Kidney (tissue), 14 donors: Measurements from ENCODE around the gene KRTAP13-1. TPM values are rescaled to one million over a fixed set of nuclear protein-coding genes. Genes with fewer than 3 reads are reported as not detected.

Experiments used
- DNase-seq, 5 donors: peaks; one replicate each; pipeline ENCODE4 v3.0.0-alpha.2; 2013 to 2020
- FAIRE-seq: peaks from 2 replicates; lab custom pipeline; 2012; peaks lifted over from hg19 to GRCh38; lab: Jason Lieb, UNC
- H3K27ac ChIP-seq, 2 donors: one replicate each; pipeline ENCODE4 v1.7.0; 2013; ENCODE audit warnings: low read depth in 2 of 2, low read length in 2 of 2, inconsistent platforms in 1 of 2
- H3K27me3 ChIP-seq: one replicate; pipeline ENCODE4 v1.7.1; 2013; ENCODE audit warnings: low read length, inconsistent platforms; ENCODE audit not compliant: control insufficient read depth, insufficient read depth
- H3K36me3 ChIP-seq, 3 donors: one replicate each; pipeline versions ENCODE4 v1.7.0 to v1.7.1; 2013; ENCODE audit warnings: low read length in 3 of 3, control low read depth in 1 of 3, inconsistent platforms in 1 of 3; ENCODE audit not compliant: insufficient read depth in 3 of 3, control insufficient read depth in 2 of 3
- H3K4me1 ChIP-seq, 3 donors: one replicate each; pipeline versions ENCODE4 v1.7.0 to v1.7.1; 2013; ENCODE audit warnings: low read length in 3 of 3, inconsistent platforms in 1 of 3, low read depth in 1 of 3; ENCODE audit not compliant: control insufficient read depth in 2 of 3, insufficient read depth in 2 of 3
- H3K4me3 ChIP-seq, 3 donors: one replicate each; pipeline versions ENCODE4 v1.7.0 to v1.8.1; 2013; ENCODE audit warnings: low read length in 3 of 3, control low read depth in 1 of 3, inconsistent platforms in 1 of 3
- H3K9ac ChIP-seq, 3 donors: one replicate each; pipeline versions ENCODE4 v1.7.0 to v1.7.1; 2013; ENCODE audit warnings: low read length in 3 of 3, control low read depth in 1 of 3, inconsistent platforms in 1 of 3
- H3K9me3 ChIP-seq, 3 donors: one replicate each; pipeline versions ENCODE4 v1.7.0 to v1.7.1; 2013; ENCODE audit warnings: low read length in 3 of 3, control low read depth in 1 of 3, inconsistent platforms in 1 of 3; ENCODE audit not compliant: control insufficient read depth in 2 of 3, insufficient read depth in 1 of 3
- intact Hi-C: fragments of 100-400 bp; cut with DNase I; formaldehyde crosslinking; loops from one replicate; pipeline ENCODE4 v1.11.1; 2022
- polyA plus RNA-seq: library from polyadenylated mRNA; stranded (reverse); fragments of 350-450 nt; fragmentation: Illumina TruSeq; extraction: RNeasy Lipid Tissue Mini Kit (QIAGEN cat#74804); gene quantifications from one replicate; pipeline ENCODE4 v1.2.3, GENCODE V29; 2014; ENCODE audit warnings: low read depth, low replicate concordance; ENCODE audit not compliant: insufficient read depth
- total RNA-seq: library from RNA; stranded (reverse); fragmentation: NEBNext Ultra II Directional; extraction: Animal tissue kit (Norgen Biotek cat#: 25700); gene quantifications from one replicate; pipeline ENCODE4 v1.2.1, GENCODE V29; 2021
- TF ChIP-seq, protein P1 (sequence below): IDR thresholded peaks from 3 replicates; pipeline ENCODE4 v1.5.1; 2012; ENCODE audit warnings: mild to moderate bottlenecking, moderate library complexity, borderline replicate concordance; ENCODE audit not compliant: insufficient read depth; ENCODE audit errors: extremely low read depth
- donor health status: control.
- donor health status: control.
- donor health status: control.
- donor health status: control.
- donor health status: control.
- donor health status: DM: yes; HTN: yes; CAD: no.
- donor health status: Normal renal cell carcinoma (clear cell type).

Gene KRTAP13-1
- total and polyA plus RNA-seq, 2 donors from 2014 or later: not detected

DNA sequence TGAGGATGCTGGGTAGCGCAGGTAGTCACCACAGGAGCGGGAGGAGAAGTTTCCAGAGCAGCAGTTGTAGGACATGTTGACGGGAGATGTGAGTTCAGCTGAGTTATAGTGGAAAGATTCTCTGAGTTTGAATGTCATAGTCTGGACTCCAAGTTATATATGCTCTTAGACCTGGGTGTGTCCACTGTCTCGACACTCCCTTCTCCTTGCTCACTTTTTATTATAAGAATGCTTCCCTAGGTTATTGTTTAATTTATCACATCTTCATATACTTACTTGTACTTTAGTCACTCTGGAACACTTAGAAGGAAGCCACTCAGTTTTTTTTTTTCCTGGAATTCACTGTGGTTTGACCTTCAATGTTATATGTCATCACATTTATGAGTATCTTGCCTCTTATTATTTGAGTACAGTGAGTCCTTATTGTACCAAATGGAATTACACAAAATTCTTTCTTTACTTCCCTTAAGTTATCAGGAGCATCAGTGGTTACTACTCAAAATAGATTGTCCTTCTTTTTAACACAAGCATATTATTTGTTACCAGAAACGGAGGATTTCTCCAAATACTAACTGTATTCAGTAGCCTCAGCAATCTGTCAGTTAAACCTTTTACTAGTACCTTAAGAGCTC lies 23.6 kb upstream of the KRTAP13-1 start, which contains the start of gene KRTAP13-2:
Gene KRTAP13-2, minus strand, starts transcription at position 133 of the 632 bp plus-strand sequence. Its CDS starts 58 bp downstream, at position 75.
- no peak for DNase-seq
- Histone ChIP-seq H3K36me3 (no peaks in the 10 kb centered on the region), H3K27ac (no peak within 1 kb of the TSS), H3K27me3 (no peaks in the 10 kb centered on the region), H3K4me1 (no peaks in the 10 kb centered on the region), H3K9me3 (no peaks in the 10 kb centered on the region), H3K4me3 (no peak within 1 kb of the TSS), H3K9ac (no peak within 1 kb of the TSS)
- TF ChIP-seq, protein P1, sequence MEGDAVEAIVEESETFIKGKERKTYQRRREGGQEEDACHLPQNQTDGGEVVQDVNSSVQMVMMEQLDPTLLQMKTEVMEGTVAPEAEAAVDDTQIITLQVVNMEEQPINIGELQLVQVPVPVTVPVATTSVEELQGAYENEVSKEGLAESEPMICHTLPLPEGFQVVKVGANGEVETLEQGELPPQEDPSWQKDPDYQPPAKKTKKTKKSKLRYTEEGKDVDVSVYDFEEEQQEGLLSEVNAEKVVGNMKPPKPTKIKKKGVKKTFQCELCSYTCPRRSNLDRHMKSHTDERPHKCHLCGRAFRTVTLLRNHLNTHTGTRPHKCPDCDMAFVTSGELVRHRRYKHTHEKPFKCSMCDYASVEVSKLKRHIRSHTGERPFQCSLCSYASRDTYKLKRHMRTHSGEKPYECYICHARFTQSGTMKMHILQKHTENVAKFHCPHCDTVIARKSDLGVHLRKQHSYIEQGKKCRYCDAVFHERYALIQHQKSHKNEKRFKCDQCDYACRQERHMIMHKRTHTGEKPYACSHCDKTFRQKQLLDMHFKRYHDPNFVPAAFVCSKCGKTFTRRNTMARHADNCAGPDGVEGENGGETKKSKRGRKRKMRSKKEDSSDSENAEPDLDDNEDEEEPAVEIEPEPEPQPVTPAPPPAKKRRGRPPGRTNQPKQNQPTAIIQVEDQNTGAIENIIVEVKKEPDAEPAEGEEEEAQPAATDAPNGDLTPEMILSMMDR: no peak
- intact Hi-C loops: no loop called here
- no peak for FAIRE-seq

DNA sequence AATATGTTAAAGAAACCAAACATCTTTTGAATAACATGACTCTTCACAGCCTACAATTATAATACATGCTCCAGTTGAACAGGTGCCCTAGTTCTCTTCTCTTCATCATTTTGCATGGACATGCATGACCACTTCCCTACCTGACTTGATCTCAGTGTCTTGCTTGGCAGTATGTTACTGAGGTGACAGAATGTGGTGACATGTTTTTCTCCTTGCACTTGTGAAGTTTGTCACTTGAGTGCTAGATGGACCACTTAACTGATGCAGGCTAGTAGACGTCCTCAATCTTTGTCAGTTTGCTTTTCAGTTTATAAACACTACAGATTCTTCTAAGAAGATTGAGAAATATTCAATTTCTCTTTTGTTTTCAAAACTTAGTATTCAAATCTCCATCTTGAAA lies 13.6 kb upstream of the KRTAP13-1 start:
- TF ChIP-seq, protein P1: no peak
- Histone ChIP-seq H3K9ac (no peak overlapping the region), H3K27ac (no peak overlapping the region), H3K36me3 (no peaks in the 10 kb centered on the region), H3K9me3 (no peaks in the 10 kb centered on the region), H3K4me1 (no peaks in the 10 kb centered on the region), H3K27me3 (no peaks in the 10 kb centered on the region), H3K4me3 (no peak overlapping the region)
- intact Hi-C loops: no loop called here
- no peak for FAIRE-seq
- no peak for DNase-seq

DNA sequence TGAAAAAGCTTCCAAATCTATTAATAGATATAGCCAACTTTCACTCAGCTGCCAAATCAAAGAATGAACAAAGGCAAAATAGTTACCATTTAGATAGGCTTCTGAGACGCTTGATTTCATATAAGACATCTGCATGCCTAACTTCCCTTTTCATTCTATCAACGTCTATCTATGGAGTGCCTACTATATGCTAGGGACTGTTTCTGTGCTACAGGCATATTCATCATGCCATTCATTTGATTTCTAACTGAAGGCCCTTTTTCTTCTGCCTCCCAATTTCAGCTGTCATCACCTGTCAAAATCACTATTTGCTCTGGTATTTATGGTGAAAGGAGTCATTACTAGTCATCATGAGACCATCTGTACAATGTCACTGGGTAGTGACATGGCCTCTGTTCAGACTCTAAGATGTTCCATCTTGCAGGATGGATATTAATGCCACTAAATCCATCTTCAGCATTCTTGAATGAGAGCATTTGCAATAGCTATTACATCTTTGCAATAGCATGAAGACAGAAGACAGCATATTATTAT lies 4.3 kb upstream of the KRTAP13-1 start:
- TF ChIP-seq, protein P1: no peak
- FAIRE-seq: no peak
- no peaks in the 10 kb centered on the region for H3K27me3 ChIP-seq
- H3K36me3 ChIP-seq: no peaks in the 10 kb centered on the region
- no peak overlapping the region for H3K4me3 ChIP-seq
- H3K9me3 ChIP-seq: peaks cover 0 to 4% (median 0%) of the 10 kb centered on the region in 3 donors
- no peak overlapping the region for H3K9ac ChIP-seq
- DNase-seq: no peak
- no peaks in the 10 kb centered on the region for H3K4me1 ChIP-seq
- H3K27ac ChIP-seq: no peak overlapping the region
- intact Hi-C loops: no loop called here
